Activated T-helper 1 cell treated with anti-CD3 and anti-CD28 coated beads, Interleukin-12 subunit alpha, Interleukin-12 subunit beta, Interleukin-2, Interleukin-4 antibody, amounts not matched to agents 30 ng/mL and 10 ng/mL and 1 ng/mL, durations not matched to agents 14 hours and 24 hours and 36 hours (primary cell): ENCODE measurements around the gene MACF1. TPM values are rescaled to one million over a fixed set of nuclear protein-coding genes. Genes with fewer than 3 reads are reported as not detected.
A peak's percentile ranks its signal among the peaks of the same experiment; 100 is the strongest.

Experiments
- DNase-seq: peaks from one replicate; pipeline ENCODE4 v3.0.0; 2021; ENCODE audit warnings: low spot score
- H3K27ac Mint-ChIP-seq: one replicate; pipeline ENCODE4 v1.8.0; 2021; ENCODE audit warnings: mild to moderate bottlenecking, mixed read lengths
- H3K27me3 Mint-ChIP-seq: one replicate; pipeline ENCODE4 v1.8.0; 2022; ENCODE audit warnings: mild to moderate bottlenecking, moderate library complexity, mixed read lengths; ENCODE audit not compliant: insufficient read depth
- H3K36me3 Mint-ChIP-seq: one replicate; pipeline ENCODE4 v1.8.0; 2021; ENCODE audit warnings: low read depth, mixed read lengths
- H3K4me1 Mint-ChIP-seq: one replicate; pipeline ENCODE4 v1.8.0; 2021; ENCODE audit warnings: low read depth, mixed read lengths
- H3K4me3 Mint-ChIP-seq: one replicate; pipeline ENCODE4 v1.8.0; 2021; ENCODE audit warnings: mild to moderate bottlenecking, moderate library complexity, mixed read lengths
- H3K9me3 Mint-ChIP-seq: one replicate; pipeline ENCODE4 v1.8.0; 2021; ENCODE audit warnings: mixed read lengths
- intact Hi-C: fragments of 100-400 bp; cut with micrococcal nuclease; formaldehyde crosslinking; loops from one replicate; pipeline ENCODE4 v1.15.1; 2024
- total RNA-seq: library from RNA; stranded (reverse); gene quantifications from 2 replicates; pipeline ENCODE4 v1.2.3, GENCODE V29; 2022

Gene MACF1
- total RNA-seq, 1 donor from 2014 or later: 226 TPM

DNA sequence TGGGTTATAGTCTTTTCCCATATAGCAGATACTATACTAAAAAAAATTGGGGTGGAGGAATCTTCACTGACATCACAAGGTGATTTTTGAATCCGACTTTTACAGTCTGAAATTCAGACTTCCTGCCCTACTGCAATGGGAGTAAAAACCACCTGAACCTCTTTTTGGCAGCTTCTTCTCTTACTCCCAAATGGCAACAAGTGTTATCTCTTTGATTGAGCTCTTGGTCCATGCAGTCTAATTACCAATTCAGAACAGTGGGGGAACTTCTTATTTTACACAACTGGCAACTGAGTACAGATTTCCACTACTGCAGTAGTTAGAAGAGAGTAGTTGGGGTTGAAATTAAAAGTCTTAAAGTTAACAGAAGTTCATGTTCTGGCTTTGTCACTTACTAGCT lies 62.3 kb downstream of the MACF1 start:
- Mint-ChIP-seq H3K4me1 (peaks cover 80% of the 10 kb centered on the region), H3K27me3 (no peaks in the 10 kb centered on the region), H3K4me3 (no peak overlapping the region), H3K9me3 (no peaks in the 10 kb centered on the region), H3K36me3 (peaks cover 17% of the 10 kb centered on the region), H3K27ac (peak overlapping the region; percentile 25)
- intact Hi-C loops: no loop called here
- DNase-seq: no peak

DNA sequence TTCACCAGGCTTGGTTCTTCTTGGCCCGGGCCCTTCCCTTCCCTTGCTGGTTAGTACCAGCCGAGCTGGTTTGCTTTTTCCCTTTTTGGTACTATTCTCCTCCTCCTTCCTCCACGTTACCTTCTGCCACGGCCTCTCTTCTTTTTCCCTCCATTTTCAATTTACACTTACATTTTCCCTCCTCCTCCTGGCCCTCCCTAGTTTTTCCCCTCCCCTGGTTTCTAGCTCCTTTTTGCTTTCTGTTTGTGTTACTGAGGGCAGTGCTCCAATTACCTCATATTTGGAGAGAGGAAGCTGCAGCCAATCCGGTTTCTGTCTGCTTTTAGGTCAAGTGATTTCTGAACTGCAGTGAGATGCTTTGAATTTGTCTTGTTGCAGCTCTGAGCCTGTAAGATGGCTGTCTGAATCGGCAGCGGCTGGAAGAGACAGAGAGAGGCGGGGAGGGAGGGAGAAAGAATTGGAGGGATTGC lies 63.7 kb downstream of the MACF1 start:
- H3K9me3 Mint-ChIP-seq: no peaks in the 10 kb centered on the region
- peak; percentile 7 for DNase-seq
- H3K36me3 Mint-ChIP-seq: peaks cover 11% of the 10 kb centered on the region
- H3K27ac Mint-ChIP-seq: peak overlapping the region; percentile 76
- H3K4me1 Mint-ChIP-seq: peaks cover 81% of the 10 kb centered on the region
- peak overlapping the region; percentile 68 for H3K4me3 Mint-ChIP-seq
- intact Hi-C loops: no loop called here
- no peaks in the 10 kb centered on the region for H3K27me3 Mint-ChIP-seq

DNA sequence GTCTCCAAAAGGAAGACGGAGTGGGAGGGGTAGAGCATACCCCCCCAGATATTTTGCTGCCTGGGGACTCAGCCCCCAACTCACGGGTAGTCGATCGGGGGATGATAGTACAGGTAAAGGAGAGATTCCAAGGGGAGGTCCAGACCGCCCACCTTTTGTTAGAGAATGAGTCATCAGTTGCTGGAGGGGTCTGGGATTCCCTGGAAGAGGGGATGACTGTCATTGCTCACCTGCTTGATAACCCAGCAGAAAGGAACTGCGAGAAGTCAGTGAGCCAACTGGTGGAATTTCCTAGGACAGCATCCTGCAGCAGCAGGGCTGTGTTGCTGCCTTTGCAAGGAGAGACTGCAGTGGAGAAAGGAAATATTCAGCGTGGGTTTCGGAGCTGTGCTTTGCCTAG lies 64.4 kb downstream of the MACF1 start:
- Mint-ChIP-seq H3K4me1 (peaks cover 77% of the 10 kb centered on the region), H3K27ac (peak overlapping the region; percentile 49)
- intact Hi-C loops: loop anchor here (1.0 kb wide), 1 partner anchor 11 kb away; no protein-coding TSS in a partner anchor

DNA sequence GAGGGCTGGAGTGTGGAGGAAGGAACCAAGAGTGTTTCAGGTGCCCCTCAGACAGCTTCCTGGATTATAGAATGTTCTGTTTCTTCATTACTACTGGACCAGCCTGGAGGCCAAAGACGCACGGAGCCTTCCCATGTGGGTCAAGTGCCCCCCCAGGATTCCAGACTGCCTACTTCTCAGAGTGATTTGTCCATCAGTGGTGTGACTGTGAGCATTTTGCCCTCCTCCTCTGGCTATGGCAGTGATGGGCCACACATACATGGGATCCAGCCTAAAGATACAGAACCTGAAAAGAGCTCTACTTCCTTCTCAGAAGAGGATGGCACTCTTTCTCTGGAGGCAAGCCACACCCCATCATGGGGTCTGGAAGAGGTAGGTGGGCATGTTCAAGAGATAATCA lies 64.9 kb downstream of the MACF1 start:
- no peak overlapping the region for H3K4me3 Mint-ChIP-seq
- DNase-seq: no peak
- no peaks in the 10 kb centered on the region for H3K9me3 Mint-ChIP-seq
- H3K27me3 Mint-ChIP-seq: no peaks in the 10 kb centered on the region
- H3K4me1 Mint-ChIP-seq: peaks cover 77% of the 10 kb centered on the region
- peaks cover 9% of the 10 kb centered on the region for H3K36me3 Mint-ChIP-seq
- intact Hi-C loops: loop anchor here (1.0 kb wide), 1 partner anchor 11 kb away; no protein-coding TSS in a partner anchor
- peak overlapping the region; percentile 49 for H3K27ac Mint-ChIP-seq

More for the DNA sequence above, 64.4 kb downstream of the MACF1 start:
- no peaks in the 10 kb centered on the region for H3K9me3 Mint-ChIP-seq
- no peak for DNase-seq
- no peak overlapping the region for H3K4me3 Mint-ChIP-seq
- no peaks in the 10 kb centered on the region for H3K27me3 Mint-ChIP-seq
- H3K36me3 Mint-ChIP-seq: peaks cover 9% of the 10 kb centered on the region

DNA sequence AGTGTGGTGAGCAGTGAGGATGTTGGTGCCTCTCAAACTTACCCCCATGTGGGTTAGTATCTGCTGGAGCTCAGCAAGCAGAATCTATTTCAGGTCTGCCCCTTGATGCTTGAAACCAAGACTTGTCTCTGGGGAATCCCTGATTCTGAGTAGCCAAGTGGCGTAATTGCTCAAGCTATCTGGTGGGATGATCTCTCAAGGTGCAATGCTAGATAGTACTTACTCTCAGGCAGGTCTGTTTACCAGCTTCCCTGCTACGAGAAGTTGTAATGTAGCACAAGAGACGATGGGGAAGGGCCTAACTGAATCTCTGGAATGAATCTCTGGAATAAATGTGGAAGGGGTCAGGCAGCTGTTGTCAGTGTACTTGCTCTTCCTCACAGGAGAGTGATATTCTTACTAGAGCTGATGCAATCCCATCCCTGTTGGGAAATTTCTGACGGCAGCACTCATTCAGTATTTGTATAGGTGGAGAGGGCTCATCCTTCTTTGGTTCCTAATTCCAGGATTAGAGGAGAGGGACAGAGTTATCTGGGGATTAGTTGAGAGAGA lies 65.4 kb downstream of the MACF1 start:
- peak overlapping the region; percentile 43 for H3K4me3 Mint-ChIP-seq
- intact Hi-C loops: loop anchor here (1.0 to 5.0 kb wide), 2 partner anchors 12 to 57 kb away; no protein-coding TSS in a partner anchor
- H3K36me3 Mint-ChIP-seq: peaks cover 9% of the 10 kb centered on the region
- no peaks in the 10 kb centered on the region for H3K27me3 Mint-ChIP-seq
- DNase-seq: no peak
- H3K4me1 Mint-ChIP-seq: peaks cover 77% of the 10 kb centered on the region
- H3K9me3 Mint-ChIP-seq: no peaks in the 10 kb centered on the region
- H3K27ac Mint-ChIP-seq: peak overlapping the region; percentile 38

DNA sequence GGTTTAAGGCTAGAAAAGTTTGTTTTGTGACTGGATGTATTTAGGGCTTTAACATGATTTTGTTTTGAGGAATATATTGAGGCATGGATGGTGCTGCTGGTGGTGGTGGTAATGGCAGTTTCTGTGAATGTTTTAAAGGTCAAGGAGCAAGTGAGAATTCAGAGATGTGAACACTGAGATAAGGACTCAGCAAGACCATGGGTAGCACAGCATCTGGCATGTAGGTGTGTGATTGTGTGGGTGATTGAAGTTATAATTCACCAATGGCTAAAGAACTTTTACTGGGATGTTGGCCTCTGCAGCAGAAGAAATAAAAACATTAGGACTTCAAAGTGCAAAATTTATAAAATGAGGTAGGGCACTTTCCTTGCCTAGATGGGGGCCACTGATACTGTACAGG lies 65.9 kb downstream of the MACF1 start:
- Mint-ChIP-seq H3K9me3 (no peaks in the 10 kb centered on the region), H3K27me3 (no peaks in the 10 kb centered on the region), H3K4me3 (peak overlapping the region; percentile 43), H3K27ac (peak overlapping the region; percentile 38), H3K4me1 (peaks cover 72% of the 10 kb centered on the region), H3K36me3 (peaks cover 9% of the 10 kb centered on the region)
- DNase-seq: no peak
- intact Hi-C loops: loop anchor here (5.0 kb wide), 1 partner anchor 57 kb away; no protein-coding TSS in a partner anchor

DNA sequence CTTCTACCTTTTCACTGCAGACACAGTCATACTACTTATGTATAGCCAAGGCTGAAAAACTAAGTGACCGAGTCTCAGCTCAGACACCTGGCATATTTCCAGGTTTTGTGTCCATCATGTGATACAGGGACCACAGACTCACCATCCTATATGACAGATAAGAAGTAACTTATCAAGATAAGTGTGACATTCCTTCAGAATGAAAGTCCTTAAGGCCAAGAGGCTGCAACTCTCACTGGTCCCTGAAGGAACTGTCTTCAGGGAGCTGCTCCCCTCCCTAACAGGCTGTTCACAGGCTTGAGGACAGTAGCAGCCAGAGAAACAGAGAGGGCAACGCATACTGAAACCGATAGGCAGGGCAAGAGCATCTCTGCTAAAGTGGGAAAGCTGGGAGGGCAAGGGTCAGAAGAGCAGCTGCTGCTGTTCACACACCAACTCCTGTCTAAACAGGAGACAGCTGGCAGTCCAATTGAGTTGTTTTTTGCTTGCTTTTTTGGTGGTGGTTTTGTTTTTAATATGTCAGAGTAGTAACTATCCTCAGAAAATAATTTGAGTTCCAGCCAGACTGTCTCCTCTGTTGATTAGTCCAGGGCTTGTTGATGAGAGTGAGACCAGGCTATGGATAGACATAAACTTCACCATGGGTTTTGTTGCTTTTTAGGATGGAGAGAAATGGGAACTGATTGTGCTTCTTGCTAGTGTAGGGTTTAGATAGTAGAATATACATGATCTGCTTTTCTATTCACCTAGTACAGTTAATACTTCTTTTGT lies 67.7 kb downstream of the MACF1 start:
- Mint-ChIP-seq H3K36me3 (peaks cover 9% of the 10 kb centered on the region), H3K9me3 (no peaks in the 10 kb centered on the region), H3K4me1 (peaks cover 55% of the 10 kb centered on the region), H3K4me3 (no peak overlapping the region), H3K27me3 (no peaks in the 10 kb centered on the region), H3K27ac (peak overlapping the region; percentile 13)
- intact Hi-C loops: loop anchor here (5.0 kb wide), 1 partner anchor 55 kb away; no protein-coding TSS in a partner anchor
- DNase-seq: no peak

DNA sequence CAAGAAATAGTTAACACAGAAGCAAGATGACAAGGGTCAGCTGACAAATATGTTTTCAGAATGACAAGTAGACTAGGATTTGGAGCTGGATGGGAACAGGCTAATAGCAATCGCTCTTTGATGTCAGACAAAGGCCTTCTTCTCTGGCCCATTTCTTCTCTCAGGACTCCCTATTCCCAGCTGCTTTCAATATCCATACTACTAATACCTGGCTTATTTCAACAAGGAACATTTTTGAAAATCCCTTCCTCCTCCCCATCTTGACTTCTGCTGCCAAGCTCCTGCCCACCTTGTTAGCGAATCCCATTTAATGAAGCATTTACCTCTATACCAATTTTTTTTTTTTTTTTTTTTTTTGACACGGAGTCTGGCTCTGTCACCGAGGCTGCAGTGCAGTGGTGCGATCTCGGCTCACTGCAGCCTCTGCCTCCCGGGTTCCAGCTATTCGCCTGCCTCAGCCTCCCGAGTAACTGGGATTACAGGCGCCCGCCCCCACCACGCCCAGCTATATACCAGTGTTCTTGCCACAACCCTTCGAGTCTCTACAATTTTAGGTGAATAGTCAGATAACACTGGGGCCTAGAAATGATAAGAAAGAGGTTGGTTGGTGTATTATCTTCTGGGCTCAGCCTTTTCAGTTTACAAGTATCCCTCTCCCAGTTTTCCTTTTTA lies 68.4 kb downstream of the MACF1 start:
- no peaks in the 10 kb centered on the region for H3K27me3 Mint-ChIP-seq
- intact Hi-C loops: loop anchor here (5.0 kb wide), 1 partner anchor 54 kb away; no protein-coding TSS in a partner anchor
- H3K36me3 Mint-ChIP-seq: peaks cover 9% of the 10 kb centered on the region
- H3K4me1 Mint-ChIP-seq: peaks cover 57% of the 10 kb centered on the region
- no peak overlapping the region for H3K27ac Mint-ChIP-seq
- DNase-seq: no peak
- no peak overlapping the region for H3K4me3 Mint-ChIP-seq
- no peaks in the 10 kb centered on the region for H3K9me3 Mint-ChIP-seq

DNA sequence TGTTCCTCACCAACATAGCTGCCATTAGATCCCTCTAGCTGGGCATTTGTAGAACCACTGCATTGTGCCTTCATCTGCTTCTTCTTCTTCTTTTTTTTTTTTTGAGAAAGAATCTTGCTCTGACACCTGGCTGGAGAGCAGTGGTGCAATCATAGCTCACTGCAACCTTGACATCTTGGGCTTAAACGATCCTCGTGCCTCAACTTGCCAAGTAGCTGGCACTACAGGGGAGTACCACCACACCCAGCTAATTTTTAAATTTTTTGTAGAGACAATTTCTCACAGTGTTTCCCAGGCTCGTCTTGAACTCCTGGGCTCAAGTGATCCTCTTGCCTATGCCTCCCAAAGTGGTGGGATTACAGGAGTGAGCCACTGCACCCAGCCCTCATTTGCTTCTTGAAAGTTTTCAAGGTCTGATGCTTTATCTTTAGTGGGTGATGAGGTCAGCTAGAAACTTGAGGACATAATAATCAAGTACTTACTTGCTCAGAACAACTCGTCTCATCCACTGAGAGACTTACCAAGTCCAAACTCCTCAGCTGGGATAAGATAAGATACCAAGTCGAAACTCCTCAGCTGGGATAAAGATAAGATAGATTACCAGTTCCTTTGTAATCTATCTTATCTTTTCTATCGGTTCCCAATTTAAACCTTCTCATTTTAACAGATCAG lies 71.5 kb downstream of the MACF1 start:
- Mint-ChIP-seq H3K9me3 (no peaks in the 10 kb centered on the region), H3K4me1 (peaks cover 34% of the 10 kb centered on the region)
- intact Hi-C loops: no loop called here

DNA sequence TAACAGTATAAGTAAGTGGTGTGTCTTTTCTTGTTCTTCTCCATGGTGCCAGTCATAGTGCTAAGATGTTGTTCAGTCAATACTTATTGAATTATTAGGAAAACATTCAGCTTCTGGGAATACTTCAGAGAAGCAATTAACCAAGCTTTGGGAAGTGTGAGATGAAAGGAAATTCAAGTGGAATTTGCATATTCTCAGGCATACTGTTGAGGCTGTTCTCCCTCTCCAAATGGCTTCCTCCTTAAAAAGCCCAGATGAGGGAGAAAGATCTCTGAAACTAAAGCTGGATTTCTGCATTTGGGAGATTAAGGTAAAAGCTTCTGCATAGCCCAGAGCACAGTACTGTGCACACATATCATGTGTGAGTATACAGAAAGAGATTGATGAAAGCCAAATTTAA lies 73.4 kb downstream of the MACF1 start:
- no peak for DNase-seq
- H3K9me3 Mint-ChIP-seq: no peaks in the 10 kb centered on the region
- H3K4me1 Mint-ChIP-seq: peaks cover 15% of the 10 kb centered on the region
- H3K27ac Mint-ChIP-seq: no peak overlapping the region
- no peaks in the 10 kb centered on the region for H3K27me3 Mint-ChIP-seq
- intact Hi-C loops: no loop called here
- H3K36me3 Mint-ChIP-seq: peaks cover 6% of the 10 kb centered on the region
- H3K4me3 Mint-ChIP-seq: no peak overlapping the region

More for the DNA sequence above, 71.5 kb downstream of the MACF1 start:
- H3K4me3 Mint-ChIP-seq: no peak overlapping the region
- H3K27ac Mint-ChIP-seq: no peak overlapping the region
- no peaks in the 10 kb centered on the region for H3K36me3 Mint-ChIP-seq
- DNase-seq: no peak
- no peaks in the 10 kb centered on the region for H3K27me3 Mint-ChIP-seq

DNA sequence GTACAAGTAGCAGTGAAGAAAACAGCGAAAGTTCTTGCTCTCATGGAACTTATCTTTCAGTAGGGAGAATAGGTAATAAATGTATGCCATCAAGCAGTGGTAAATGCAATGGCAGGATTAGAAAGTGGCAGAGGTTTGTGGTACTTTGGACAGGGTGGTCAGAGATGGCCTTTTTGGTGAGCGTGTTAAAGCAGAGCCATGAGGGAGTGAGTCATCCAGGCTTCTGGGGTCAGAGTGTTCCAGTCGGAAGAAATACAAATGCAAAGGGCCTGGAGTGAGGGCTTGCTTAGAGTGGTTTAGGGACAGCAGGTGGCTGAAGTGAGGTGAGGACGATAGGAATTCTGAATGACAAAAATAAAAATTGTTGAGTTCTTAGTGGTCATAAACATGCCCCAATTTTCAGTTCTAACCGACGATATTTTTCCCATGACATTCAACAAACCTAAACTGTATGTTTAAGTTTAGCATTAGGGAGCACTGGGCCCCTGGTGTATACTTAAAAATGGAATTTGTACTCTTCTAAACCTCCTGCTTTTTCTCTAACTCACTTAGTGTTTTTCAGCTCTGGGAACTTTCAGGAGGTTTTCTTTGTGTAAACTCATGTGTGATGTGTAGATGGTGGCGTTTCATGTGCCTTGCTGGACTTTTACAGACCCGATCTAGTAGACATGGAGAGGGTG lies 78.2 kb downstream of the MACF1 start:
- no peaks in the 10 kb centered on the region for H3K9me3 Mint-ChIP-seq
- peaks cover 34% of the 10 kb centered on the region for H3K36me3 Mint-ChIP-seq
- no peak overlapping the region for H3K4me3 Mint-ChIP-seq
- H3K27me3 Mint-ChIP-seq: no peaks in the 10 kb centered on the region
- H3K27ac Mint-ChIP-seq: peak overlapping the region; percentile 35
- DNase-seq: no peak
- intact Hi-C loops: no loop called here
- peaks cover 10% of the 10 kb centered on the region for H3K4me1 Mint-ChIP-seq

DNA sequence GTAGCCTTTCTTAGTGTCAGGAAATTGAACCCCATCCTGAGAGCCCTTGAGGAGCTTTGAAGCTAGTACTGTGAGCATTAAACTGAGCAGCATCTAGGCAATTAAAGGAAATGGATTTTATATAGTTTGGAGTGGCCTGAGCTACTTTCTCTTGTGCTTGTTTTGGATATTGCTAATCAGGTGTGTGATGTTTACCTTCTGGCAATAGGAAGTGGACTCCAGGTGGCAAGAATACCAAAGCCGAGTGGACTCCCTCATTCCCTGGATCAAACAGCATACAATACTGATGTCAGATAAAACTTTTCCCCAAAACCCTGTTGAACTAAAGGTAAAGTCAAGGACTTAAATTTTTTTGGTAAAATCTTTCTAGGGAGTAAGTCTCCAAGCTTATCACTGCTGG lies 79.4 kb downstream of the MACF1 start:
- H3K4me3 Mint-ChIP-seq: no peak overlapping the region
- H3K9me3 Mint-ChIP-seq: no peaks in the 10 kb centered on the region
- no peak for DNase-seq
- no peak overlapping the region for H3K27ac Mint-ChIP-seq
- no peaks in the 10 kb centered on the region for H3K27me3 Mint-ChIP-seq
- H3K4me1 Mint-ChIP-seq: peaks cover 7% of the 10 kb centered on the region
- H3K36me3 Mint-ChIP-seq: peaks cover 36% of the 10 kb centered on the region
- intact Hi-C loops: no loop called here
